Lower lobe of right lung (tissue), 2 donors: ENCODE results near the gene TMOD3. TPM values are rescaled to one million over a fixed set of nuclear protein-coding genes. Genes with fewer than 3 reads are reported as not detected.

Source experiments
- ATAC-seq, 2 donors: fragments of 200-7000 bp; cut with Tn5 transposase; one replicate each; pipeline ENCODE4 v1.9.1; 2020 to 2022; ENCODE audit warnings: mild to moderate bottlenecking in 2 of 2, moderate library complexity in 2 of 2
- DNase-seq: peaks from one replicate; pipeline ENCODE4 v3.0.0-alpha.2; 2020
- H3K27ac ChIP-seq: fragments of 200-600 bp; one replicate; pipeline ENCODE4 v1.8.0; 2022
- H3K27me3 ChIP-seq: fragments of 200-600 bp; one replicate; pipeline ENCODE4 v1.8.0; 2022; ENCODE audit warnings: low read depth
- H3K36me3 ChIP-seq: fragments of 200-600 bp; one replicate; pipeline ENCODE4 v1.8.0; 2022; ENCODE audit warnings: mild to moderate bottlenecking
- H3K4me1 ChIP-seq: fragments of 200-600 bp; one replicate; pipeline ENCODE4 v1.8.0; 2022
- H3K4me3 ChIP-seq: fragments of 200-600 bp; one replicate; pipeline ENCODE4 v1.8.0; 2022; ENCODE audit warnings: mild to moderate bottlenecking
- H3K9me3 ChIP-seq: fragments of 200-600 bp; one replicate; pipeline ENCODE4 v1.8.0; 2022
- intact Hi-C: fragments of 100-400 bp; cut with DNase I; formaldehyde crosslinking; loops from one replicate; pipeline ENCODE4 v1.11.0; 2022
- total RNA-seq: library from RNA; stranded (reverse); fragmentation: NEBNext Ultra II Directional; extraction: Animal tissue kit (Norgen Biotek cat#: 25700); gene quantifications from one replicate; pipeline ENCODE4 v1.2.1, GENCODE V29; 2021
- TF ChIP-seq, protein P1 (sequence below): fragments of 200-600 bp; IDR thresholded peaks from one replicate; pipeline ENCODE4 v1.8.0; 2022; ENCODE audit warnings: antibody characterized with exemption, mild to moderate bottlenecking
- donor health status: DM: no; HTN: yes; CAD: no; lungs with severe emphysema.

The TMOD3 gene
- total RNA-seq, 1 donor from 2014 or later, result 73.7 TPM

DNA sequence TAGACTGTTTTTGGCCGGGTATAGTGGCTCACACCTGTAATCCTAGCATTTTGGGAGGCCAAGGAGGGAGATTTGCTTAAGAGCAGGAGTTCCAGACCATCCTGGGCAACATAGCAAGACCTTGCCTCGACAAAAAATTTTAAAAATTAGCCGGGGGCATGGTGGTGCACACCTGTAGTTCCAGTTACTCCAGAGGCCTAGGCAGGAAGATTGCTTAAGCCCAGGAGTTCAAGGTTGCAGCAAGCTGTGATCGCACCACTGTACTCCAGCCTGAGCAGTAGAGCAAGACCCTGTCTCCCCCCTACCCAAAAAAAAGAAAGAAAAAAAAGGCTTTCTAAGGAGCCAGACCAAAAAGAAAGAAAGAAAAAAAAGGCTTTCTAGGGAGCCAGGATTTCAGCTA lies 36.7 kb downstream of the TMOD3 start:
- Histone ChIP-seq H3K27me3 (no peaks in the 10 kb centered on the region), H3K4me1 (peaks cover 17% of the 10 kb centered on the region), H3K4me3 (no peak overlapping the region), H3K36me3 (peaks cover 73% of the 10 kb centered on the region), H3K27ac (no peak overlapping the region), H3K9me3 (no peaks in the 10 kb centered on the region)
- intact Hi-C loops, result no loop called here
- ATAC-seq (no peak), DNase-seq (no peak)
- TF ChIP-seq, protein P1, sequence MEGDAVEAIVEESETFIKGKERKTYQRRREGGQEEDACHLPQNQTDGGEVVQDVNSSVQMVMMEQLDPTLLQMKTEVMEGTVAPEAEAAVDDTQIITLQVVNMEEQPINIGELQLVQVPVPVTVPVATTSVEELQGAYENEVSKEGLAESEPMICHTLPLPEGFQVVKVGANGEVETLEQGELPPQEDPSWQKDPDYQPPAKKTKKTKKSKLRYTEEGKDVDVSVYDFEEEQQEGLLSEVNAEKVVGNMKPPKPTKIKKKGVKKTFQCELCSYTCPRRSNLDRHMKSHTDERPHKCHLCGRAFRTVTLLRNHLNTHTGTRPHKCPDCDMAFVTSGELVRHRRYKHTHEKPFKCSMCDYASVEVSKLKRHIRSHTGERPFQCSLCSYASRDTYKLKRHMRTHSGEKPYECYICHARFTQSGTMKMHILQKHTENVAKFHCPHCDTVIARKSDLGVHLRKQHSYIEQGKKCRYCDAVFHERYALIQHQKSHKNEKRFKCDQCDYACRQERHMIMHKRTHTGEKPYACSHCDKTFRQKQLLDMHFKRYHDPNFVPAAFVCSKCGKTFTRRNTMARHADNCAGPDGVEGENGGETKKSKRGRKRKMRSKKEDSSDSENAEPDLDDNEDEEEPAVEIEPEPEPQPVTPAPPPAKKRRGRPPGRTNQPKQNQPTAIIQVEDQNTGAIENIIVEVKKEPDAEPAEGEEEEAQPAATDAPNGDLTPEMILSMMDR, result no peak

DNA sequence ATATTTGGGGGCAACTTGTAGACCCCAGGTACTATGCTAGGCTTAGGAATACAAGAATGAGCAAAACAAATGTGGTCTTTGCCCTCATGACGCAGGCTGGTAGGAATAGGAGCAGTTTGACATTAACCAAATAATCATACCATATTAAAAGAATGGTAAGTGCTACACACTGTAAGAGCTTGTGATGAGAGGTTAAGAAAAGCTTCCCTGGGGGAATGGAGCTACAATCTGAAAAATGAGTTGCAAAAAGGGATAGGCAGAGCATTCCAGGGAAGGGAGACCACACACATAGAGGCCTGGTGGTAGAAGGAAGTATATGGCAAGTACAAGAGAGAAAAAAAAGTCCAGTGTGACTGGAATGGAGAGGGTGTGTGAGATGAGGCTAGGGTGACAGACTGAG lies 37.3 kb downstream of the TMOD3 start:
- Histone ChIP-seq H3K27ac (no peak overlapping the region), H3K36me3 (peaks cover 79% of the 10 kb centered on the region), H3K4me3 (no peak overlapping the region), H3K9me3 (no peaks in the 10 kb centered on the region), H3K4me1 (peaks cover 12% of the 10 kb centered on the region), H3K27me3 (no peaks in the 10 kb centered on the region)
- ATAC-seq (peak in 1 of 2 donors; percentile 14), DNase-seq (no peak)
- intact Hi-C loops, result no loop called here
- TF ChIP-seq, protein P1, result no peak

- intact Hi-C loops, result no loop called here
- Histone ChIP-seq H3K36me3 (peaks cover 86% of the 10 kb centered on the region), H3K27ac (no peak overlapping the region), H3K4me3 (no peak overlapping the region), H3K4me1 (peaks cover 6% of the 10 kb centered on the region), H3K9me3 (no peaks in the 10 kb centered on the region), H3K27me3 (no peaks in the 10 kb centered on the region)
- DNase-seq (no peak), ATAC-seq (no peak)
- TF ChIP-seq, protein P1, result no peak
Observed at GRCh38 chr15:51869060-51869421, 39.6 kb downstream of the TMOD3 start.

- ATAC-seq, result no peak
- TF ChIP-seq, protein P1, result no peak
- DNase-seq, result no peak
- Histone ChIP-seq H3K4me3 (no peak overlapping the region), H3K36me3 (peaks cover 73% of the 10 kb centered on the region), H3K9me3 (no peaks in the 10 kb centered on the region), H3K4me1 (peaks cover 18% of the 10 kb centered on the region), H3K27ac (no peak overlapping the region), H3K27me3 (no peaks in the 10 kb centered on the region)
- intact Hi-C loops, result no loop called here
Observed at GRCh38 chr15:51870774-51871173, 41.3 kb downstream of the TMOD3 start.

GRCh38 chr15:51874751-51875644 lies 45.5 kb downstream of the TMOD3 start:
- intact Hi-C loops, result no loop called here
- no peaks in the 10 kb centered on the region for H3K27me3 ChIP-seq
- H3K27ac ChIP-seq, result peak overlapping the region; percentile 71
- H3K9me3 ChIP-seq, result no peaks in the 10 kb centered on the region
- peak; percentile 65 to 67 for ATAC-seq
- no peak for DNase-seq
- H3K36me3 ChIP-seq, result peaks cover 41% of the 10 kb centered on the region
- H3K4me1 ChIP-seq, result peaks cover 30% of the 10 kb centered on the region
- TF ChIP-seq, protein P1, result no peak
- no peak overlapping the region for H3K4me3 ChIP-seq
